ENCODE data around the gene CEMIP.

CEMIP gene

GRCh38 chr15:80778964-80779657, at the start of gene CEMIP:
TSS of gene CEMIP (plus strand) at chr15:80779370. CDS start at chr15:80873880, 94,510 bp downstream.
- DNase-seq = peak; percentile 59

DNA sequence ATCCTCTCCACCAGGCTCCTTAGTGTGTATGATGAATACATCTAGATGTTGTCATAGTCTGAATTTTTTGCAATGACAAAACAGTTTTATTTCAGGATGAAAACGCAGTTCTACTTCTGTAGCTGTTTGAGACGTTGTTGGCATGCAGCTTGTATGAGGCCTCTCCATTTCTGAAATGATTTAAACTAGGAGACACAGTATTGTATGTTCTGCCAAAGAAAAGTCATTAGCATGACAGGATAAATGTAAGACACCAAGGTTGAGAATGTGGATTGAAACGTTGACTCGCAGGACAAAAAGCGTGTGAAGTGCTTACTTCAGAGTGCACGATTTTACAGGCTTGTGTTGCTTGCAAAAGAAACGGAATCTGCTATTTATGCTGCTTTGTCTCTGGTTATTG, 48.8 kb upstream of the CEMIP start:
- DNase-seq = no peak

GRCh38 chr15:80730926-80731325, 48.2 kb upstream of the CEMIP start:
- peak; percentile 7 for DNase-seq

DNA sequence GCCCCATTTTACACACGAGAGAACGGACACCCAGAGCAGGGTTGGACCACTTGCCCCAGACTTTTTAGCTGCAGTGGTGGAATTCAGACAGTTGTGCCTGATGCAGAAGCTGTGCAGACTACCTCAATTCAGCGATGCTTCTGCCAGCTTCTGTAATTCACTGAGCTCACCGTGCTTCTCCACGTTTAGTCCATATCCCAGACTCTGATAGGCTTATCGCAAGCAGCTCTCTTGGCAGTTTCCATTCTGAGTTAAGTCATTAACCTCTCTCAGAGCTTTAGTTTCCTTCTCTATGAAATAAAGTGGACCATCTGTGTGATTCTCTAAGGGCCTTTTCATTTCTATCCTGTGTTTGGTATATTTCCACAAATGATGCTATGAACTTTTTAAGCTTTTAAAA, 47.0 kb upstream of the CEMIP start:
- DNase-seq = no peak

DNA sequence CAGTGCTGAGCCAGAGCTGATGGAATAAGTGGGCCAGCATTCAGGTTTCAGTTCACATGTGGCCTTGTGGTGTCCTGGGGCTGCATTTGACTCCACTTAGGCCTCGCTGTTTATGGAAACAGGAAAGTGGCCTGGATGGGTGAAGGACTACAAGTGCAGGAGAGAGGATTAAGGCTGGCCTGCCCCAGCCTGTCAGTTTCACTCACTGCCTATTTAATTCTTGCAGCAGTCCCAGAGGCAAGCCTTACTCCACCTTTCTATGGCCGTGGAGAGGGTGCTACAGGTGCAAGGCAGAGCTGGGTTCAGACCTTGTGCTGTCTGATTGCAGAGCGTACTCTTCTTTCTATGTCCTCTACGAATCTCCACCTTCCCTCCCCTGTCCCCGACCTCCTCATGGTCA, 46.4 kb upstream of the CEMIP start:
- DNase-seq = no peak

GRCh38 chr15:80733460-80733859, 45.7 kb upstream of the CEMIP start:
- DNase-seq = no peak

DNA sequence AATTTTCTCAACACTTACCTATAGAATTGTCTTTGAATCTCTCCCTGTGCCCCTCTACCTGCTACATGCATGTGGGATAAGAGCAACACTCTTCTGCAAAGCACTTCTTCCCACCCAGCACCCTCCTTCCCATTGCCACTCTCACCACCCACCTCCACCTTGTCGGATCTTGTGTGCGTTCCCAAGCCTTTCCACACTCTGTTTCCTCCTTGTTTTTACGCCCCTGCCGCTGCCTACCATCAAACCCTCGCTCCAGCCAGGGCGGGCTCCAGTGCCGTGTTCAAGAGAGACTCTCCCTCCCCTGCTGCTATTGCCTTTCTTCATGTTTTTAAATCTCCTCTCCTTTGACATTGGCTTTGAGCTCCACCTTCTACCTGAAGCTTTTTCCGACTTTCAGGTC, 43.8 kb upstream of the CEMIP start:
- no peak for DNase-seq

GRCh38 chr15:80736560-80736959, 42.6 kb upstream of the CEMIP start:
- no peak for DNase-seq

DNA sequence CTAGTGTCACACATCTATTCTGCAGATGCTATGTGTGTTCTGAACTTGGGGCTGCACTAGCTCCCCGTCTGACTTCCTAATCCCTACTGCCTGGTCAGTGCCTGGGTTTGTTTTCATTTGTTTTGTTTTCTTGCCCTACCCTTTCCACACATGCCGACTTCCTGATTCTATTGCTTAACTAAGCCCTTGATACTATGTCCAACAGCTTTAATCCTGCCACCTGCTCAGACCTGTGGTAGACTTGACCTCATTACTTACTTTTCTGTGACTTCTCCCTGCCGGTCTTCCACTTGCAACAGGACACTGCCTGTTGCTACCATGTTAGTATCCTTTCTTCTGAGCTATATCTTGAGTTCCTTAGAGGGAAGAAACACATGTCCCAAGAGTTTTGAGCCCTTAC, 39.3 kb upstream of the CEMIP start:
- DNase-seq = no peak

GRCh38 chr15:80742081-80742480, 37.1 kb upstream of the CEMIP start:
- no peak for DNase-seq

DNA sequence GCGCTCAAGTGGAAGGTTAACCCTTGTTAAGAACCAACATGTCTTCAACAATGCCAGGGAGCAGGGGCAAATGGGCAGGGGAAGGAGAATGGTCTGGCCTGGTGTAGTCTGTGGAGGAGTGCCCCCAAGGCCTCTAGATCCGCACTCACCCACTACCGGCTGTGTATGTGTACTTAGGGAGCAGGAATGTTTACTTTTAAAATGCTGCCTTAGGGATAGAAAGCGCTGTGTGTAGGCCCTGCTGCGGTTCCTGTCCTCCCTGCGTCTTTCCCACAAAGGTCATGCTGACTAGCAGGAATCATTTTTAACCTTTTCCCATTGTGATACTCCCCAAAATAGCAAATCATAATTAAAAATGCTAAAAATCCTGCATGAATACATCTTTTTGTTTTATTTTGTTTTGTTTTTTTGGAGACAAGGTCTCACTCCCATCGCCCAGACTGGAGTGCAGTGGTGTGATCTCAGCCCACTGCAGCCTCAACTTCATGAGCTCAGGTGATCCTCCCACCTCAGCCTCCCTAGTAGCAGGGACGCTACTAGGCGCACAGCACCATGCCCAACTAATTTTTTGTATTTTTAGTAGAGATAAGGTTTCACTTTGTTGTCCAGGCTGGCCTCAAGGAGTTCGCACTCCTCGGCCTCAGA, 35.9 kb upstream of the CEMIP start:
- DNase-seq = no peak

DNA sequence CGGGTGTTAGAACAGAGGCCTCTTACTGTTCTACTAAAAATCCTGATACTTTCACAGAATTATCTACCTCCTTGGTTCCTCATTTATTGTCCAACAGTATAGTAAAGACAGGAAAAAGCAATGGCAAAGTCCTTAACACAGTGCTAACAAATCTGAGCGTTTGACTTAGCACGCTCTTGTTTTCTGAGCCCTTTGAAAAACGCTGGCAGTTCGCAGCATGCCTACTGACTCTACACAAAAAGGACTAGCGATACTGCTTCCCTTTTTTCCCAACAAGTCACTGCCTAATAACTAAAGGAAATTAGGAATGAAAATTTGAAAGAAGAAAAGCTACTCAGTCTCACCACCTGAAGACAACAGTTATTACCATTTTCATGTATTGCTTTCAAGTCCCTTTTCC, 34.8 kb upstream of the CEMIP start:
- no peak for DNase-seq

DNA sequence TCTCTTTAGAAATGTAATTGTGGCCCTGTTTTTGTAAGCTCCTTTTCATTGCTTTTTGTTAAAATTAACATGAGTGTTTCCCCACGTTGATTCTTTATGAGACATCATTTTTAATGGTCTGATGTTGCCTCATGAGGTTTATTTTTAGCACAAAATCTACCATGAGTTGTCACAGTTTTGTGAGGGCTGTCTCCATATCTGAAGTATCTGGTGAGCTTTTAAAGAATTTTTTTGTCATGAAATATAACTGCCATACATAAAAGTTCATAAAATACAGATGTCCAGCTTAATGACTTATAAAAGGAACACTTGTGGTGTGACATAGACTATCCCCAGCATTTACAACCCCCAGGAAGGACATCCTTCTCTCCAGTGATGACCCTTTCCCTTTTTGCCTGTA, 34.3 kb upstream of the CEMIP start:
- no peak for DNase-seq

GRCh38 chr15:80745888-80746287, 33.3 kb upstream of the CEMIP start:
- DNase-seq = no peak

DNA sequence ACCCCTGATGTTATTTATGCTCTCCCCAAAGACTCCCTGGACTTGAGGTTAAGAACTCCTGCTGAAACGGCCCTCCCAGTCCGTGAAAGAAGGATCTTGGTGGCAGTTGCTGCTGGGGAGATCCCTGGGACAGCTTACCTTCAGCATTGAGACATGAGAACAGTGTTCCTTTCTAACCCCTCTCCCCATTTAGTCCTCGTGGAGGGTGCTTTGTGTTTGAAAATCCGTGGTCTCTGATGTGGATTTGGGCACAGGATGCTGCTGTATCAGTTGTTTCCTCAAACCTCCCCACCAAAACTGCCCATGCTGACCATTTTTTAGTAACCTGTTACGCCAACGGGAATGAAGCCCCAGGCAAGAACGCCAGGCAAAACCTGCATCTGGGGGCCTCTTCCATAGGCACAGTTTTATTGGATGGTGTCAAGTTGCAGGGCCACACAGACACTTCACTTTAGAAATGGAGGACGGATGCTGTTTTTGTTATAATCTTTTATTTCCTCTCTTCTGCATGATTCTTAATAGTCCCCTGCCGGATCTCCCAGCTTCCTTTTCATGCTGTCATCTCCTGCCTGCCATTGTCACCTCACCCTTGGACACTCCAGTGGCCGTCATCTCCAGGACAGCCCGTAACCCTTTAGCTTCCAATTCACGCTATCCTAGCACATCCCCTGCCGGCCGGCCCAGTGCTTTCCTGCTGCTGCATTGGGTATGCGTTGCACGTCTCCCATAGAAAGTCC, 31.7 kb upstream of the CEMIP start:
- DNase-seq = no peak

DNA sequence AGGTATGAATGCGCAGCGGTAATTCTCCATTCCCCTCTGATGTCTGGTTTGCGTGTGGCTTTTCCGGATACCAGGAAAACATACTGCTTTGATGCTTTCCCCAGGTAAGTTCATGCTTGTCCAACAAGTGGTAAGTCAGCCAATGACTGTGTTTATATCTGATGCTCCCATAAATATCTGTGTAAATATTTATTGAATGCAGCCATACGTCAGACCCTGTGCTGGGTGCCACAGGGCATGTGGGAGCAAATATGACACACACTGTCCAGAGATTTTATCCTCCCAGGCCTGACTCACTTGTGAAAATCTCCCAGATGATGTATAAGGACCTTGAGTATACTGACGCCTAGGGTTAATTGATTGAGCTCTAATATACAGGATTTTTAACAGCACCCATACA, 29.6 kb upstream of the CEMIP start:
- no peak for DNase-seq

DNA sequence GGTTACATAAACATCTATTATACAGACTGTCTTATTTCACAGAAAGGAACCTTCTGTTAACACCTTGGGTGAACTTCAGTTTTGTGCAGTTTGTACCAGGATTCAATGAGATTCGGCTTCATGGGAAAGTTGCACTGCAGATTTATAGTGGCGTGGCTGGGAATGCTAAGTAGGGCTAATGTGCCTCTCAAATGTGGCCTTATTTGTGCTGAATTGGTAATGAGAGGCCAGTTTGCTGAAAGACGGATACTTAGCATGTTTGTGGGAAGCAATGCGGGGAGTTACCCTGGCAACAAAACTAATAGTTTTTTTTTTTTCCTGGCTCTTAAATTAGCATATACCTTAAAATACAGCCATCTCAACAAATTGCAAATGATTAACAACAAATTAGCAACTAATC, 28.6 kb upstream of the CEMIP start:
- no peak for DNase-seq

DNA sequence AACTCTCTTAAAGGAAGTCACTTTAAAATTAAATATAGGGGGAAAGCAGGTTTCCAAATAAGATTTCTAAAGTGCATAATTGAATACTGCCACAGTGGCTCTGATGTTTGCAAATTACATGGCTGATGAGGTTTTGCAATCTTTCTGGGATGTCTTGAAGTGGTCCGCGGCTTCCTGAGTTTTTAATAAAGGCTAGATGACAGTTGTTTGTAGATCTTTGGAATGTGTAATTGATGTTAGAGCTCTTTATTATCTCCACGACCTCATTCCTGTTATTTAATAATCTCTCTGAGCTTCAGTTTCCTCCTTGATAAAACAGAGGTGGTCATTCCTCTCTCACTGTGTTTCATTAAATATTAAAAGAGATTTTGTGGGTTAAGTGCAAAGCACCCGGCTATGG, 27.0 kb upstream of the CEMIP start:
- DNase-seq = no peak

- no peak for DNase-seq
Measured at GRCh38 chr15:80753161-80753560, 26.0 kb upstream of the CEMIP start.

GRCh38 chr15:80754014-80754413, 25.2 kb upstream of the CEMIP start:
- DNase-seq = no peak

DNA sequence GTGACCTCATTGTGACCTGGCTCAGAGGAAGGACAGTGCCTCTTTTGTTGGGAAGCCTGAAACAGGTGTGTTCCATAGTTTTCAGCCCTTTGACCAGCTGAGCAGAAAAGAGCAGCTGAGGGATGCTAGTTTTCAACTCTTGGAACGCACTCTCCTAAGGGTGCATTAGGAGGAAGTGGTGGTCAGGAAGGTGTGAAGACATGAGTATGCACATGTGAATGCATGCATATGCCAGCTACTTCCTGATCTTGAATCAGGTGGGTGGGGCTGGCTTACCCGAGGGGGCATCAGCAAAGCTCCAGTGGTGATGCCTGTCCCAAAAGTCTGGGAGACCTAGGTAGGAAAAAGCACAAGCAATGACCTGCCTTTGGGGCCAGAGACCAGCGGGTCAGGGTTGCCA, 23.3 kb upstream of the CEMIP start:
- DNase-seq = no peak

DNA sequence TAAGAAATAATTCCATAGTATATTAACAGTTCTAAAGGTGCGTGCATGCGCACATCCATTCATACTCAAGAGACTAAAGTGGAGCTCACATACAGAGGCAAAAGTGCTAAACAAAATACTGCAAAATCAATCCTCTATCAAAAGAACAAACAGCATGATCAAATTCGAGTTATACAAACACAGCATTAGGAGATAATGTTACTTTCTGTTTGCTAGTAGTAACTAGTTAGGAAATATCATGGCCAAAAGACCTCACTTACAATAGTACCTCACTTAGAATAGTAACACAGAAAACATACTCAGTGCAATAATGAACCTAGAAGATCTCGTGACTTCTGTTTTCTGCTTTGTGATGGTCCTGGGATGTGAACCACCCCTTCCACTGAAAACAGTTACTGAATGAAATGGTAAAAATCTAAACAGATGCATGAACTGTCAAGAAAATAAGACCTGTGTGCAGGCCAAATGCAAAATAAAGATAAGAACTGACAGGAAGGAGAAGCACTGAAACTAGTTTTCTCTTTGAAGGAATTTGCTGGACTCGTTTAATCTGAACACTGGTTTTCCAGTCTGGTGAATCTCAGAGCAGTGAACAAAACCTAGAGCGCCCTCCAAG, 20.9 kb upstream of the CEMIP start:
- no peak for DNase-seq

GRCh38 chr15:80760960-80761359, 18.2 kb upstream of the CEMIP start:
- no peak for DNase-seq

DNA sequence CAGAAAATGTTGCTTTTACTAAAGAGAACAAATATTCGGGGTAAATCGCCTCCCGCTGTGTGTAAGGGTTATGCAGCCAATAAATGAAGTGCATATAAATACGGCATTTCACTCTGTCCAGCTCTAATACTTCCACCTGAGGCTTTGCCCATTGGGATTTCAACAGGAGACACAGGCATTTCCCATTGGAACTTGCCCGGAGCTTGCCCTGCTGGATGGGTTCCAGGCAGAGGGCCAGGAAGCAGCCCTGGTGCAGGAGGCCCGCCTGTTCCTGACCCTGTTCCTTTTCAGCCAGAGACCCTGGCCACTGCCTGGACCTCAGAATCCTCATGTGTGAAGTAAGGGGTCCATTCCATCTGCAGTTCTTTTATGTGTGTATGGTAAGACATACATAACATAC, 17.4 kb upstream of the CEMIP start:
- no peak for DNase-seq

All from inflammatory macrophage treated with lipopolysaccharide for 4 hours (primary cell).